ENCODE measurements around the gene LDLRAD4.

DNA sequence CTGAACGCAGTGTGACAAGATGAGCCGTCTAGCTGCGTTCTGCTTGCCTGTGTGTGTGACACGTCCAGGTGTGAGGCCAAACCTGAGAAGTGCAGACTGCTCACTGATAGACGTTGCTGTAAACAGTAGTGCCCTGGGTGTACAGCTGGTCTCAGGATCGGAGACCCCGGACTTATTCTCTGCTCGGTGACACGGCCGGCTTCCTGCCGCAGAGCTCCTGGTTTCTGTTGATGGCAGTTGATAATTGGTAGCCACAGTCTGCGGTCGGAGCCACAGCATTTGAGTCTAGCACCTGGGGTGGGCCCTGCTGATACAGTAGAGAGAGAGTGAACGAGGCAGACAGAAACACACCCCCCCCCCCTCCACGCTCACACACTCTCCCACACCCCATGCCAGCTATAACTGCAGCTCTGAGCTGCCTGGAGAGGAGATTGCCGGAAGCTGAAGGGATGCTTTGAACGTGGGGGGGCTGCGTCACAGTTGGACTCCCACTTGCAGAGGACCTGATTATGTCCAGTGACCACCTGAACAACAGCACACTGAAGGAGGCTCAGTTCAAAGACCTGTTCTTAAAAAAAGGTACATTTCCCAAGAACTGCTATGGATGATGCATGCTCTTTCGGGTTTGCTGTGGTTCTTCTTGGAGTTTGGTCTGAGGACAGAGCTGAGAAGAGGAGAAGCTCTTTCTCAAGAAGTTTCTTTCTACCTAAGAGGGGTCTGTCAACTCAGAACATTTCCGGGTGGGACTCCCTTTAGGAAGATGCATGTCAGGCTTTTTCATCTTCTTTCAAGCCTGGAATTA, 393.8 kb downstream of the LDLRAD4 start:
- TF ChIP-seq, protein P1, sequence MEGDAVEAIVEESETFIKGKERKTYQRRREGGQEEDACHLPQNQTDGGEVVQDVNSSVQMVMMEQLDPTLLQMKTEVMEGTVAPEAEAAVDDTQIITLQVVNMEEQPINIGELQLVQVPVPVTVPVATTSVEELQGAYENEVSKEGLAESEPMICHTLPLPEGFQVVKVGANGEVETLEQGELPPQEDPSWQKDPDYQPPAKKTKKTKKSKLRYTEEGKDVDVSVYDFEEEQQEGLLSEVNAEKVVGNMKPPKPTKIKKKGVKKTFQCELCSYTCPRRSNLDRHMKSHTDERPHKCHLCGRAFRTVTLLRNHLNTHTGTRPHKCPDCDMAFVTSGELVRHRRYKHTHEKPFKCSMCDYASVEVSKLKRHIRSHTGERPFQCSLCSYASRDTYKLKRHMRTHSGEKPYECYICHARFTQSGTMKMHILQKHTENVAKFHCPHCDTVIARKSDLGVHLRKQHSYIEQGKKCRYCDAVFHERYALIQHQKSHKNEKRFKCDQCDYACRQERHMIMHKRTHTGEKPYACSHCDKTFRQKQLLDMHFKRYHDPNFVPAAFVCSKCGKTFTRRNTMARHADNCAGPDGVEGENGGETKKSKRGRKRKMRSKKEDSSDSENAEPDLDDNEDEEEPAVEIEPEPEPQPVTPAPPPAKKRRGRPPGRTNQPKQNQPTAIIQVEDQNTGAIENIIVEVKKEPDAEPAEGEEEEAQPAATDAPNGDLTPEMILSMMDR (conservative IDR thresholded peaks at IDR 0.05; ENCODE audit: low read depth, low read length): no peak
- no peak for TF ChIP-seq EZH2 (IDR thresholded peaks at IDR 0.05; ENCODE audit: borderline replicate concordance, low read depth, low read length, poor library complexity, severe bottlenecking)

Measured in A673 (cell line).